HG02759 (cell line): ENCODE results near the gene DCUN1D1.
A peak's percentile ranks its signal among the peaks of the same experiment; 100 is the strongest.
"Not testable (repeated sequence)": the region's sequence is repeated elsewhere in the genome, so short reads cannot be mapped to it uniquely, and the experiment has no call there.

Source experiments
- ATAC-seq: cut with Tn5 transposase; IDR thresholded peaks from one replicate; pipeline ENCODE4 v1.9.1; 2021; ENCODE audit warnings: mild to moderate bottlenecking, moderate library complexity; ENCODE audit not compliant: unreplicated experiment

DCUN1D1 gene

GRCh38 chr3:182980204-182981037 lies at the start of gene DCUN1D1:
TSS of gene DCUN1D1 (minus strand) at chr3:182980538. CDS start at chr3:182980489, 49 bp downstream.
- ATAC-seq, result peak; percentile 93

DNA sequence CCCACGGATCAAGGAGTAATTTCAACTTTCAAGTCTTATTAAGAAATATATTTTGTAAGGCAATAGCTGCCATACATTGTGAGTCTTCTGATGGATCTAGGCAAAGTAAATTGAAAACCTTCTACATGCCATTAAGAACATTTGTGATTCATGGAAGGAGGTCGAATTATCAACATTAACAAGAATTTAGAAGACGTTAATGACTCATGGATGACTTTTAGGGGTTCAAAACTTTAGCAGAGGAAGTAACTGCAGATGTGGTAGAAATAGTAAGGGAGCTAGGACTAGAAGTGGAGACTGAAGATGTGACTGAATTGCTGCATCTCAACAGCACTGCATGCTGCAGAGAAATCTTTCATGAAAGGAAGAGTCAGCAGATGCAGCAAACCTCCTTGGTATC lies 48.1 kb upstream of the DCUN1D1 start:
- ATAC-seq, result no peak

DNA sequence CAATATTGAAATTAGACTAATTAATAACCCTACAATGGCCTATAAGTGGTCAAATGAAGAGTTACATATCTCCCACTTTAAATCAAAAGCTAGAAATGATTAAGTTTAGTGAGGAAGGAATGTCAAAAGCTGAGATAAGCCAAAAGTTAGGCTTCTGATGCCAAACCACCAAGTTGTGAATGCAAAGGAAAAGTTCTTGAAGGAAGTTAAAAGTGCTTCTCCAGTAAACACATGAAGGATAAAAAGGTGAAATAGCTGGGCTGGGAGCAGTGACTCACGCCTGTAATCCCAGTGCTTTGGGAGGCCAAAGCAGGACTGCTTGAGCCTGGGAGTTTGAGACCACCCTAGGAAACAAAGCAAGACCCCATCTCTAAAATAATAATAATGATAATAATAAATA lies 46.9 kb upstream of the DCUN1D1 start:
- ATAC-seq, result no peak

DNA sequence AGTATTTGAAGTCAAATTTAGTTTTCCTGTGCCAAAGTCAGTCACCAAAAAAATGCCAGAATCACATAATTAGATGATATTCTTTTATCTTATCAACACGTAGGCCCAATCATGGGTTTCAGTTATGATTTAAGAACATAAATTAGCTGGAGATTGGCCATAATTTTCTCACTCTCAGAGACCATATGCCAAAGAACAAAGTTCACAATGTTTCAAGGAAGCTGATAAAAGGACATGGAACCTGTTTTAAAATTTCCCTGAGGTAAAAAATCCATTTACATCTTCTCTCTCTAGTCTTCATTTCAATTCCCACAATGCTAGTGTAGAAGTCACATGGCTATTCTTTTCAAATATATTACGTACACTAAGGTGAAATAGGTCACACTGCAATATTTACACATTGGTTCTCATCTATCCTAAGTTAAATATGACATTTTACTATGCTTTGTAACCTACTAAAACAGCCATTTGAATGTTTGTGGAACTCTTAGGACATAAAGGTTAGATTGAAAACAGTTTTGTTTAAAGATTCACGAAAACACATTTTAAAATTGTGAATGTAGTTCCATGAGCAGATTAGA lies 42.7 kb upstream of the DCUN1D1 start:
- no peak for ATAC-seq

- no peak for ATAC-seq
These were observed 38.3 kb upstream of the DCUN1D1 start for GRCh38 chr3:183018421-183019192.

- ATAC-seq, result no peak
These were observed 34.8 kb upstream of the DCUN1D1 start for GRCh38 chr3:183015185-183015584.

- ATAC-seq, result no peak
These were observed 33.5 kb upstream of the DCUN1D1 start for GRCh38 chr3:183013856-183014255.

GRCh38 chr3:183013074-183013473 lies 32.7 kb upstream of the DCUN1D1 start:
- ATAC-seq, result no peak

GRCh38 chr3:183008800-183009199 lies 28.5 kb upstream of the DCUN1D1 start:
- ATAC-seq, result no peak

- ATAC-seq, result no peak
These were observed 28.0 kb upstream of the DCUN1D1 start for GRCh38 chr3:183008303-183008702.

- ATAC-seq, result no peak
These were observed 26.2 kb upstream of the DCUN1D1 start for GRCh38 chr3:183006396-183007002.

- ATAC-seq, result no peak
These were observed 19.4 kb upstream of the DCUN1D1 start for GRCh38 chr3:182999767-183000166.

DNA sequence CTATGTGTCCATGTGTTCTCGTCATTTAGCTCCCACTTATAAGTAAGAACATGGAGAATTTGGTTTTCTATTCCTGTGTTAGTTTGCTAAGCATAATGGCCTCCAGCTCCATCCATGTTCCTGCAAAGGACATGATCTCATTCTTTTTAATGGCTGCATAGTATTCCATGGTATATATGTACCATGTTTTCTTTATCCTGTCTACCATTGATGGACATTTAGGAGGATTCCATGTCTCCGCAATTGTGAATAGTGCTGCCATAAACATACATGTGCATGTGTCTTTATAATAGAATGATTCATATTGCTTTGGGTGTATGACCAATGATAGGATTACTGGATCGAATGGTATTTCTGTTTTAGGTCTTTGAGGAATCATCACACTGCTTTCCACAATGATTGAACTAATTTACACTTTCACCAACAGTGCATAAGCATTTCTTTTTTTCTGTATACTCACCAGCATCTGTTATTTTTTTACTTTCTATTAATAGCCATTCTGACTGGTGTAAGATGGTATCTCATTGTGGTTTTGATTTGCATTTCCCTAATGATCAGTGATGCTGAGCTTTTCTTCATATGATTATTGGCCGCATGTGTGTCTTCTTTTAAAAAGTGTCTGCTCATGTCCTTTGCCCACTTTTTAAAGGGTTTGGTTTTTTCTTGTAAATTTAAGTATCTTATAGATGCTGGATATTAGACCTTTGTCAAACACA lies 13.3 kb upstream of the DCUN1D1 start:
- ATAC-seq, result not testable (repeated sequence)

DNA sequence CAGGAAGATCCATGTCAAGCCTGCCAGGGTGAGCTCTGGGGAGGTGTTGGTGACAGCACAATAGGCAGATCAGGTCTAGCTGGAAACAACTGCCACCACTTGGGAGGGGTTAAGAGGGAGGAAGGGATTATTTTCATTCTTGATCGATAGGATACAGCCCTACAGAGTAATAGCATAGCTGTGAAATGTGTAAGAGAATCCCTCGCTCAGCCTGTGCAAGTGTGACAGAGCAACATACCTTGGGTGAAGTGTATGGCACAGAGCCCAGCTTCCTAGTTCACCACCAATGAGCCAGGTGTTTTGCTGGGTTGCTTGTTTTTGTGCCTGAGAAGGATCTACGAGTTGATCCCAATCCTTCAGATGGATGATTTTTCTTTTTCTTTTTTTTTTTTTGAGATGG lies 9.2 kb upstream of the DCUN1D1 start:
- ATAC-seq, result no peak

- no peak for ATAC-seq
These were observed 5.7 kb upstream of the DCUN1D1 start for GRCh38 chr3:182986021-182986420.

GRCh38 chr3:182983876-182984275 lies 3.5 kb upstream of the DCUN1D1 start:
- ATAC-seq, result no peak

DNA sequence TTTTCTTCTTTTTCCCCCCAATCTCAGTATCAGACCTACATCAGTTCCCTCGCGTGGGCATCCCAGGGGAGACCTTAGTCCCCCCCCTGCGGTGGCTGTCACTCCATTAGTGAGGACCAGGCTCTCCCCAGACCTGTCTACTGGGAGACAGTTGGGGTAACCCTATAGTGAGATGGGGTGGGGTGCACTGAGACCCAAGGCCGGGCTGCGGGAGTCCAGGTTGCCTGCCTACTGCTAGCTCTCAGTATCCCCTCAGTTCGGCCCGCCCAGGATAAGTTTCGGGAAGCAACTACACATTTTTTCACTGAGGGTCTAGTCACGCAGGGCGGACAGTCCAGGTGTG lies 671 bp upstream of the DCUN1D1 start:
- no peak for ATAC-seq

GRCh38 chr3:182979674-182980191 lies 605 bp downstream of the DCUN1D1 start:
- peak; percentile 10 for ATAC-seq

DNA sequence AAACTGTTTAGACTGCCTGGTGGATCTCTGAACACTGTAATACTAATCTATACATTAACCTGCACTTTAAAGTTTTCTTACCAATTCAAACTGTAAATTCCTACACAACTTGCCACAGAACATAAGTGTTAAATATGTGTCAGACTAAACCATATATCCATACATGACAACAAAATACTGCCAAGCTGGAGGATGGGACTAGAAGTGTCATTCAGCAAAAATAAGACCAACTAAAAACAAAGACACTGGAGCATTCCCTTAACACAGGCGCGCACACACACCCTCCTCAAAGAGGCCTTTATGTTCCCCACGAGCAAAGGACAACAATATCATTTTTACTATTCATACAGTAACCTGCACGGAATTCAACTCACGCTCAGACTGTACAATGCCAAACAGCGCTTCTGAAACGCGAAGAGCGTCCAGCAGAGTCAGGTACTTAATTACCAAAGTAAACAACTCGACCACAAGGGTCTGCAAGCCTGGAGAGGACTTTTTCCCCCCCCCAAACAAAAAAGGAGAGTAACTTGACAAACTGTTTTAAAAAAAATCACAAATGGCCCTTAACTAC lies 1.1 kb downstream of the DCUN1D1 start:
- no peak for ATAC-seq

- no peak for ATAC-seq
These were observed 2.0 kb downstream of the DCUN1D1 start for GRCh38 chr3:182978387-182978786.
